Spleen (tissue), 13 donors: ENCODE results near the gene BLTP2. TPM values are rescaled to one million over a fixed set of nuclear protein-coding genes. Genes with fewer than 3 reads are reported as not detected.

Source experiments
- DNase-seq: peaks from one replicate; pipeline ENCODE4 v3.0.0-alpha.2; 2020
- H3K27ac ChIP-seq, 8 donors: fragments of 200-600 bp; sonication (generic) in 7 of 8; 1 replicate in 4 of 8; 2 replicates in 4 of 8; pipeline versions ENCODE4 v1.5.0 to v1.8.0; 2016 to 2021; ENCODE audit warnings: inconsistent platforms in 4 of 8, mild to moderate bottlenecking in 4 of 8, moderate library complexity in 1 of 8
- H3K27me3 ChIP-seq, 7 donors: fragments of 200-600 bp; sonication (generic) in 6 of 7; replicated peaks in 1 of 7; 1 replicate in 4 of 7; 2 replicates in 3 of 7; pipeline versions ENCODE4 v1.5.0 to v1.8.0; 2016 to 2021; ENCODE audit warnings: inconsistent platforms in 3 of 7, mild to moderate bottlenecking in 1 of 7
- H3K36me3 ChIP-seq, 6 donors: fragments of 200-600 bp; sonication (generic) in 5 of 6; 1 replicate in 4 of 6; 2 replicates in 2 of 6; pipeline versions ENCODE4 v1.5.0 to v1.8.0; 2016 to 2021; ENCODE audit warnings: inconsistent platforms in 2 of 6
- H3K4me1 ChIP-seq, 6 donors: fragments of 200-600 bp; sonication (generic) in 5 of 6; 1 replicate in 3 of 6; 2 replicates in 3 of 6; pipeline versions ENCODE4 v1.5.0 to v1.8.0; 2016 to 2021; ENCODE audit warnings: inconsistent platforms in 3 of 6
- H3K4me3 ChIP-seq, 8 donors: fragments of 200-600 bp; sonication (generic) in 7 of 8; 1 replicate in 4 of 8; 2 replicates in 4 of 8; pipeline versions ENCODE4 v1.5.0 to v1.8.0; 2016 to 2021; ENCODE audit warnings: inconsistent platforms in 4 of 8, mild to moderate bottlenecking in 4 of 8, moderate library complexity in 2 of 8
- H3K9me3 ChIP-seq, 8 donors: fragments of 200-600 bp; sonication (generic) in 7 of 8; 1 replicate in 4 of 8; 2 replicates in 4 of 8; pipeline versions ENCODE4 v1.5.0 to v1.8.0; 2016 to 2021; ENCODE audit warnings: inconsistent platforms in 4 of 8
- POLR2A ChIP-seq, 3 donors: fragments of 450-650 bp; IDR thresholded peaks; one replicate each; pipeline ENCODE4 v1.5.1; 2017; ENCODE audit warnings: antibody characterized with exemption in 3 of 3, mild to moderate bottlenecking in 1 of 3
- POLR2AphosphoS5 ChIP-seq, 3 donors: sonication (generic); formaldehyde crosslinking; IDR thresholded peaks; one replicate each; pipeline ENCODE4 v1.5.1; 2017; ENCODE audit warnings: antibody characterized with exemption in 3 of 3
- WGBS, 5 donors: extraction: QIAGEN DNeasy Blood & Tissue Kit in 3 of 5; methylation state at CpG; one replicate each; pipeline versions ENCODE4 v1.1.5 to v1.1.7; 2013 to 2018; 5-methylcytosine and 5-hydroxymethylcytosine counted together
- intact Hi-C: fragments of 100-400 bp; cut with DNase I; formaldehyde crosslinking; loops from one replicate; pipeline ENCODE4 v1.15.0; 2023; ENCODE audit warnings: low total_unique reads
- long read RNA-seq, 2 donors: transcript quantifications; one replicate each; lab custom pipeline, GENCODE V29; 2026
- polyA plus RNA-seq, 3 donors: library from polyadenylated mRNA; stranded (reverse); fragments of 200-250 nt; gene quantifications; one replicate each; pipeline ENCODE4 v1.2.1, GENCODE V29; 2013
- total RNA-seq, 7 donors: library from RNA; depleted of rRNA in 3 of 7; stranded (reverse); fragments of >200 nt in 3 of 7; fragmentation: NEBNext Ultra II Directional in 4 of 7; extraction: Animal tissue kit (Norgen Biotek cat#: 25700) in 4 of 7; gene quantifications; one replicate each; pipeline versions ENCODE4 v1.1.0 to v1.2.1, GENCODE V29; 2016 to 2021
- TF ChIP-seq, protein P1 (sequence below), 11 experiments: fragments of 200-600 bp in 7 of 11; fragments of 450-650 bp in 4 of 11; sonication (generic) in 4 of 11; IDR thresholded peaks in 8 of 11; conservative IDR thresholded peaks in 3 of 11; 1 replicate in 7 of 11; 2 replicates in 4 of 11; pipeline versions ENCODE4 v1.4.0 to v1.8.0; 2016 to 2021; ENCODE audit warnings: antibody characterized with exemption in 11 of 11, inconsistent platforms in 4 of 11, mild to moderate bottlenecking in 1 of 11
- donor health status: healthy with polysubstance abuse.
- donor health status: DM: no; HTN: no; CAD: no; lungs with moderate emphysema.
- donor health status: DM: no; HTN: no; CAD: no.
- donor health status: Bipolar disorder and iron deficiency.
- donor health status: healthy.
- donor health status: DM: no; HTN: no; CAD: no.
- donor health status: DM: yes; HTN: yes; CAD: no.

Gene BLTP2
- total RNA-seq (100 to 1,000 TPM; 143 to 193 (median 149) TPM), polyA plus RNA-seq (10 to 100 TPM; 11.8 to 25.2 (median 14.6) TPM)
- long read RNA-seq, donor 1, partial matches to known transcripts = 6 of 12 reads
- long read RNA-seq, donor 1, other reads (novel, unspliced or antisense) = 0 of 12 reads
- long read RNA-seq, donor 2, partial matches to known transcripts = 0 of 3 reads
- long read RNA-seq, donor 2, other reads (novel, unspliced or antisense) = 0 of 3 reads

DNA sequence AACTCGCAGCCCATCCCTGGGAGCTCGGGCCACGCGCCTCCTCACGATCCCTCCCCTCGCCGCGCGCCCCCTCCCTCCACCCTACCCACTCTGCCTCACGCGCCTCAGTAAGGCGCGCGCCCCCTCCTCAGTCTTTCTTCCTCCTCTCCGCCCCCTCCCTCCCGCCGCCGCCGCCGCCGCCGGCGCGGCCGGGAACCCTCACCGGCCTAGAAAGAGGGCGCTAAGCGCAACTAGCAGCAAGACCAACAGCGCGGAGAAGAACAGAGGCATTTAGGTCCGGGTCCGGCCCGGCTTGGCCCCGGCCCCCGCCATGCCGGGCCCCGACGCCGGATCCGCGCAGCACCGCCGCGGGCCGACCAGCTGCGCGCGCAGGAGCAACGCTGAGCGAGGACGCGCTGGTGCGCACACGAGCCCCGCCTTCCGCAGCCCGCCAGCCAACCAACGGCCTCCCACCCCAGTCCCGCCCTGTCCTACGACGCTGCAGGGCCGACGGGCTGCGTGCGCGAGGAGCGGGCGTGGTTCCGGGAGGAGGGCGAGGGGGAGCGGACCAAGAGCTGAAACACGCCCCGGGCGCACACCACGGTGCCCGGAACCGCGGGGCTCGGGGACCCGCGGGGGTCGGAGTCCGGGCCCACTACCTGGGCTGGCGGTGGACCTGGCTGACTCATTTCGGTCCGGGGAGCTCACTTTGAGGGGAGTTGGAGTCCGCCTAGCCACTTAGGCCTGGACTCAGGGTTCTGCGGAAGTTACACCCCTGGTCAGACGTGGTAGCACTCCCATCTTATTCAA, at the start of gene BLTP2:
Gene BLTP2 (minus strand): TSS at position 372 of the 789 bp plus-strand sequence. CDS start 102 bp downstream, at position 270.
- Histone ChIP-seq H3K4me3 (peak within 1 kb of the TSS; percentile 68 to 97 (median 90)), H3K4me1 (peaks cover 31 to 72% (median 52%) of the 10 kb centered on the region in 6 donors), H3K27me3 (no peaks in the 10 kb centered on the region), H3K27ac (peak within 1 kb of the TSS; percentile 93 to 99 (median 96)), H3K36me3 (peaks cover 2 to 62% (median 48%) of the 10 kb centered on the region in 6 donors), H3K9me3 (no peaks in the 10 kb centered on the region)
- WGBS, 5 donors = 0 to 1% (median 0%) methylated on average over 50 to 89 of the region's 89 CpGs
- TF ChIP-seq POLR2AphosphoS5 (IDR thresholded peaks at IDR 0.05) = peak; percentile 96 to 97 (median 97)
- TF ChIP-seq, protein P1, sequence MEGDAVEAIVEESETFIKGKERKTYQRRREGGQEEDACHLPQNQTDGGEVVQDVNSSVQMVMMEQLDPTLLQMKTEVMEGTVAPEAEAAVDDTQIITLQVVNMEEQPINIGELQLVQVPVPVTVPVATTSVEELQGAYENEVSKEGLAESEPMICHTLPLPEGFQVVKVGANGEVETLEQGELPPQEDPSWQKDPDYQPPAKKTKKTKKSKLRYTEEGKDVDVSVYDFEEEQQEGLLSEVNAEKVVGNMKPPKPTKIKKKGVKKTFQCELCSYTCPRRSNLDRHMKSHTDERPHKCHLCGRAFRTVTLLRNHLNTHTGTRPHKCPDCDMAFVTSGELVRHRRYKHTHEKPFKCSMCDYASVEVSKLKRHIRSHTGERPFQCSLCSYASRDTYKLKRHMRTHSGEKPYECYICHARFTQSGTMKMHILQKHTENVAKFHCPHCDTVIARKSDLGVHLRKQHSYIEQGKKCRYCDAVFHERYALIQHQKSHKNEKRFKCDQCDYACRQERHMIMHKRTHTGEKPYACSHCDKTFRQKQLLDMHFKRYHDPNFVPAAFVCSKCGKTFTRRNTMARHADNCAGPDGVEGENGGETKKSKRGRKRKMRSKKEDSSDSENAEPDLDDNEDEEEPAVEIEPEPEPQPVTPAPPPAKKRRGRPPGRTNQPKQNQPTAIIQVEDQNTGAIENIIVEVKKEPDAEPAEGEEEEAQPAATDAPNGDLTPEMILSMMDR (IDR thresholded peaks at IDR 0.05 in 8 of 11, conservative IDR thresholded peaks at IDR 0.05 in 3 of 11) = peak in 7 of 11 experiments; percentile 6 to 31 (median 16)
- TF ChIP-seq POLR2A (IDR thresholded peaks at IDR 0.05) = peak; percentile 53 to 72 (median 66)
- DNase-seq = peak; percentile 100
- intact Hi-C loops = no loop called here

DNA sequence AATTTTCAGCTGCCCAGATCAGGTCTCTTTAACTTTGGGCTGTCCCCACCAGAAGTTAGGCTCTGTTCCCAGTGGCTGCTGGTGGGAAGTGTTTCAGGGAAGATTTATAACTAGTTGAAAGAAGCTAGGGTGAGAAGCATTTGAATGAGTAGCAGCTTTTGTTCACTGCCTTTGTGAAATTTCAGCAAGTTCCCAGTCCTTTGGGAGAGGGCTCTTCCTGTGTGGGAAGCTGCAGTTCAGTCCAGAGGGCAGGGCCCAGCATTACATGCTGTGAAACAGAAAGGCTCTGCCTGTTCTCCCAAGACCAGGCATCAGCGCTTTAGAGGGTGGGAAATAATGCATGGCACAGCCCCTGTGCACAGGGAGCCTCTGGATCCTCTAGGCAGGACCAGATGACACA, 48.9 kb upstream of the BLTP2 start:
- H3K36me3 ChIP-seq = peaks cover 15 to 100% (median 99%) of the 10 kb centered on the region in 6 donors
- peak; percentile 7 for DNase-seq

GRCh38 chr17:28689011-28689410, 44.1 kb upstream of the BLTP2 start:
- H3K9me3 ChIP-seq = no peaks in the 10 kb centered on the region
- intact Hi-C loops = no loop called here
- H3K4me1 ChIP-seq = no peaks in the 10 kb centered on the region
- H3K36me3 ChIP-seq = peaks cover 17 to 100% (median 100%) of the 10 kb centered on the region in 6 donors
- no peak overlapping the region for H3K4me3 ChIP-seq
- 94 to 100% (median 98%) methylated on average over 3 of the region's 3 CpGs for WGBS, 5 donors
- no peaks in the 10 kb centered on the region for H3K27me3 ChIP-seq
- no peak overlapping the region for H3K27ac ChIP-seq
- TF ChIP-seq POLR2AphosphoS5 (IDR thresholded peaks at IDR 0.05) (no peak), POLR2A (IDR thresholded peaks at IDR 0.05) (no peak)
- TF ChIP-seq, protein P1 (IDR thresholded peaks at IDR 0.05 in 8 of 11, conservative IDR thresholded peaks at IDR 0.05 in 3 of 11) = no peak
- DNase-seq = no peak

More for the DNA sequence above, 48.9 kb upstream of the BLTP2 start:
- H3K4me1 ChIP-seq = no peaks in the 10 kb centered on the region
- TF ChIP-seq POLR2A (IDR thresholded peaks at IDR 0.05) (no peak), POLR2AphosphoS5 (IDR thresholded peaks at IDR 0.05) (no peak)
- TF ChIP-seq, protein P1 (IDR thresholded peaks at IDR 0.05 in 8 of 11, conservative IDR thresholded peaks at IDR 0.05 in 3 of 11) = no peak
- H3K27ac ChIP-seq = no peak overlapping the region
- WGBS, 5 donors = 58 to 96% (median 91%) methylated on average over 1 of the region's 1 CpG
- intact Hi-C loops = no loop called here
- H3K27me3 ChIP-seq = no peaks in the 10 kb centered on the region
- H3K9me3 ChIP-seq = no peaks in the 10 kb centered on the region
- H3K4me3 ChIP-seq = no peak overlapping the region

DNA sequence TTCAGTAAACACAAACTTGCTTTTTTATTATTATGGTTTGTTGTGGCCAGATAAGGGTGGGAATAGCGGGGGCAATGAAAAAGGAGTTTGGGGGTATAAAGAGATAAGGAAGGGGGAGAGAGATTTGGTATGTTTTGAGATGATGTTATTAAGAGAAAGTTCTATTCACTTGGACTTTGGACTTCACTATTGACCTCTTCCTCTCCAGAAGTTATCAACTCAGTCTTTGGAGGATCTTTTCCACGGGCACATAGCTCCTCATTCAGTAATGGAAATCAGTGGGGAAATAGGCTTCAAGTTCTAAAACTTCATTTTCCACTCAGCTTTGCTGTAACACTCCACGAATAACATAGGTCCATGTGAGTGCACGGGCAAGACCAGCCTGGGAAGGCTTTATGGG, 43.5 kb upstream of the BLTP2 start:
- Histone ChIP-seq H3K4me1 (no peaks in the 10 kb centered on the region), H3K27ac (no peak overlapping the region), H3K9me3 (no peaks in the 10 kb centered on the region), H3K36me3 (peaks cover 20 to 100% (median 100%) of the 10 kb centered on the region in 6 donors), H3K27me3 (no peaks in the 10 kb centered on the region), H3K4me3 (no peak overlapping the region)
- DNase-seq = no peak
- TF ChIP-seq POLR2A (IDR thresholded peaks at IDR 0.05) (no peak), POLR2AphosphoS5 (IDR thresholded peaks at IDR 0.05) (no peak)
- TF ChIP-seq, protein P1 (IDR thresholded peaks at IDR 0.05 in 8 of 11, conservative IDR thresholded peaks at IDR 0.05 in 3 of 11) = no peak
- 93 to 99% (median 96%) methylated on average over 4 of the region's 4 CpGs for WGBS, 5 donors
- intact Hi-C loops = no loop called here
